ENCODE results near the gene BBX.

Gene BBX

DNA sequence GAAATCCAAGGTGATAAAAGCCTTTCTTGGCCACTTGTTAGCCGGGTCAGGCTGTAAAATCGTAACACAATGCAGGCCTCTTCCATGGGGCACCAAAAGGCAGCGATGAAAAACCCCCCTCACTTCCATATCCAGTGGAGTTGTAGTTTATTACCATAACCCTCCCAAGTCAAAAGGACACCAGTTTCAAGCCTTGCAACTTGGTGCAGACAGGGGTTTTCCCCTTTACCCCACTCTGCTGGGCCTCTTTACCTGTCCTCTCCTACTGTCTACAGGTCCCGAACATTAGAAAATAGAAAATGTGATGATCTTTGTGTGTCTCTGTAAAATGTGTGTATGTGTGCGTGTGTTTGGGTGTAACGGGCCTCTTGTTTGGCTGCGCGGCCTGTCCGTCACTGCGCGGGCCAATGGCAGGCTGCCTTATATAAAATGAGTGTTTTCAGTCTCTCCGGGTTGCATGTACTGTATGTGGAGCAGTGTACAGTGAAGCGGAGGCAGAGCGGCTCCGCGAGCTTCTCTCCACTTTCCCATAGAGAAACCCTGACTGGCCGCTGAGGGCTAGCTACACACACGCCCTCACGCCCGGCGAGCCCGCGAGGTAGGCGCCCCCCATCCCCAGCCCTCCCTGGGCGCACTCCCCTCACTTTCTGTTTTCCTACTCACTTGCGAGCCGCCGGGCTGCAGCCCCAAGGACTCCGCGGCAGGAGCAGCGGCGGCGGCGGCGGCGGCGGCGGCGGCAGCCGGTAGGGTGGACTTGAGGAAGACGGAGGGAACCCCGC lies at the start of gene BBX:
BBX (plus strand) TSS at position 453 of the 779 bp plus-strand sequence. CDS start 187,499 bp downstream, outside the sequence.
- DNase-seq (ENCODE audit: low read depth) = peak; percentile 92

DNA sequence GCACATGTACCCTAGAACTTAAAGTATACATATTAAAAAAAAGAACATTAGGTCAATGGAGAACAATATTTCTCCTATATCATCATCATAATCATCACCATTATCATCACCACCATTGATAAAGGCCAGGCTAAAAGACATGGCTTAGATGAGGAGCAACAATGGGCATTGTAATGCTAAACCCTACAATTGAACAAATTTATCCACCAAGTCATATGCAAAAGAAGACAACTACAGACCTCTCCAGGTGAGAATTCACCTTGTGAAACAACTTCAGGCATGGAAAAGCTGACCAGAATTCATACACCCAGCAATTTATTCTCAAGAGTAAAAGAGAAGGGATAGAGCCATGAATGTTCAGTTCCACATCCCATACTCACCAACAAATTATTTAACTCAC lies 46.3 kb upstream of the BBX start:
- DNase-seq (ENCODE audit: low read depth) = no peak

DNA sequence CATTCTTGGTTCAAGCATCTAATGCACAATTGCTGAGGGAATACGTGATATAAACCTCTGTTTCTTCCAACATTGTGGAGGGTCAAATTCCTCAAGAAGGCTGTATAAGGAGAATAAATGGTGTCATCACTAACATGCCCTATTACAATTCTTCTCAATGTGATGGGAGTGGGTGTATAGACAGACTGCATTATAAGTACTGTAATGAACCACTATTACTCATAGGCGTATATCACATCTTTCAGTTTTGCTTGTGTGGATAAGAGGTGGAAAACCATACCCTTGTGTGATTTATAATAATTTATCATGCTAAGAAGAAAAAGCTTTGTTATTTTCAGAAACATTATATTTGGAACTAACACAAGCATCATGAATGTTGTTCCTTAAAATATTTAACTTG lies 35.3 kb upstream of the BBX start:
- DNase-seq (ENCODE audit: low read depth) = no peak

DNA sequence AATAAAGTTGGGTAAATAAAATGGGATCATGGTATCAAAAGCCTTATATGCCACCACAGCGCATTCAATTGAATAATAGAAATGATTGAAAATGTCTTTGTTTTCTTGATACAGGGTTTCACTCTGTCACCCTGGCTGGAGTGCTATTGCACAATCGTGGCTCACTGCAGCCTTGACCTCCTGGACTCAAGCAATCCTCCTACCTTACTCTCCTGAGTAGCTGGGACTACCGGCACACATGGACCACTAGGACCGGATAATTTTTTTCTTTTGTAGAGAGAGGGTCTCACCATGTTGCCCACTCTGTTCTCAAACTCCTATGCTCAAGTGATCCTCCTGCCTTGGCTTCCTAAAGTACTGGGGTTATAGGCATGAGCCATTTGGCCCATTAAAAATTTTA lies 33.8 kb upstream of the BBX start:
- DNase-seq (ENCODE audit: low read depth) = no peak

DNA sequence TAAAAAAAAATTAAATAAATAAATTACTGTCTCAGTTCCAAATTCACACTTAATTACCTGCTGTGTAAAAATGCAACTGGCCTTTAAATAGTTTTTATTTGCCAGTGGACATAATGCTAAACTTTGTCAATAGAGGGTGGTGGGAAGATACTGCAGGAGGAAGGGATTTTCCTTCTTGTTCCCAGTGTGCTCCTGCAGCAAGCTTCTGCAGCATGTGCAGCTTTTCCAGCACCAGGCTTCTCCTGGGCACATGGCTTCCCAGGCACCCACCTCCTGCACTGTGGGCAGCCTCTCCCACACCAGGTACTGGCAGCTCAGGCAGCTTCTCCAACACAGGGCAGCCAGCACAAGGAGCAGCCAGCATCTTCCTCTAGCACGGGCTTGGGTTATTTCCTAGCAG lies 29.6 kb upstream of the BBX start:
- no peak for DNase-seq (ENCODE audit: low read depth)

DNA sequence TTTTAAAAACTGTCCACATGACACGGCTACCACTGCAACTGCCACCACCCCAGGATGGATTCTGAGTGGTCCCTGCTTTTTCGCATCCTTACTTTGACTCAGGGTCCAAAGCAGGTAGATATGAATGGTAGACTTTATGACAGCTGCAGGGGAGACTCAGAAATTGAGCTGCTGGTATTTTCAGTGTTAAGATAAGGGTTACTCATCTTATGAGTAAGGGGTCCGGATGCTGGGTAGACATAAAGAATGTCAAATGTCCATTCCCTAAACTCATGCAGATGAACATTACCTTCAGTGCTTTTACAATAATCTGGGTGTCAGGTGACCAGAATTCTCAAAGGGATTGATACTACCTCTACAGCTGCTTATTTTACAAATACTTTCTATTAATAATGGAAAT lies 25.9 kb upstream of the BBX start:
- DNase-seq (ENCODE audit: low read depth) = no peak

DNA sequence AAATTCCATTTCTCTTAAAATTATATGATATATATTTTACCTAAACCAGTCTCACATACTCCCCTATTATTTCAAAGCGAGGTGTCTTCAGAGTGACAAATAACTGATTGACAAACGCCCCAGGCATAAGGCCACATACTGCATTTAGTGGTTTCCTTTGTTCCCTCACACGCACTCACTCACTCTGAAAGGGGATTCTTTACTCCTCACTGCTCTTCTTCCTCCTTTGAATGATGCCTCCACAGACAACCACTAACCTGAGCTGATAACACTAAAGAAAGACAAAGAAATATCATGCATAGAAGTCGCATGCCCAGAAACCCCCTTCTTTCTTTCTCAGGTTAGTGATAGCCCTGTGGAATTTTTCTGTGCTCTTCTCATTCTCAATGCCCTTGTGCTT lies 24.1 kb upstream of the BBX start:
- no peak for DNase-seq (ENCODE audit: low read depth)

DNA sequence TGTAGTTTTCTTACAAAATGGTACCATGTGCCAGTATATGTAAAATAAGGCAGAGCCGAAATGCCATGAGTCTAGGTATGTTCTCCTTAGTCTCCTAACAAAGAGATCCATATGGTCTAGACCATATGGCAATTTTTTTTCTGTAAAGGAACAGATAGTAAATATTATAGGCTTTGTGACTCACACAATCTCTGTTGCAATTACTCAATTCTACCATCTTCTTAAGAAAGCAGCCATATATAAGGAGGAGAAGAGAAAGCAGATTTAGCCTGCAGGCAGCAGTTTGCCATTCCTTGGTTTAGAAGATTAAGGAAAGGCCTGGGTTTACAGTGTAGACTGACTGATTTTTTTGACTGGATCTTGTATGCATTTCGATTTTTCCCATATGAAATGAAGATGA lies 16.3 kb upstream of the BBX start:
- DNase-seq (ENCODE audit: low read depth) = no peak

DNA sequence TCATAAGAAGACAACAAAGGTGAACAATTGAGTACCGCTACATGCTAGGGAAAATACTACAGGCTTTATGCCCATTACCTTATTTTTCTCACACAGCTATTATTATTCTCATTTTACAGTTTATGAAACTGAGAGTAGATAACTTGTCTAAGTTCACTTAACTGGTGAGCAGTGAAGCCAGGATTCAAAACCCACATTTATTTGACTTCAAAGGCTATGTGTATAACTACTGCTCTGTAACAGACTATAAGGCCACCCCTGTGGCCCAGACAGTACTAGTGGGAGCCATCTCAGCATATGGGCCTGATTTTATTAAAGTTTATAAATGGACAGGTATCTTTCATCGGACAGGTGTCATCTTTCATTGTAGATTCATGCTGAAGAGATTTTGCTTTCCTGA lies 14.4 kb upstream of the BBX start:
- no peak for DNase-seq (ENCODE audit: low read depth)

DNA sequence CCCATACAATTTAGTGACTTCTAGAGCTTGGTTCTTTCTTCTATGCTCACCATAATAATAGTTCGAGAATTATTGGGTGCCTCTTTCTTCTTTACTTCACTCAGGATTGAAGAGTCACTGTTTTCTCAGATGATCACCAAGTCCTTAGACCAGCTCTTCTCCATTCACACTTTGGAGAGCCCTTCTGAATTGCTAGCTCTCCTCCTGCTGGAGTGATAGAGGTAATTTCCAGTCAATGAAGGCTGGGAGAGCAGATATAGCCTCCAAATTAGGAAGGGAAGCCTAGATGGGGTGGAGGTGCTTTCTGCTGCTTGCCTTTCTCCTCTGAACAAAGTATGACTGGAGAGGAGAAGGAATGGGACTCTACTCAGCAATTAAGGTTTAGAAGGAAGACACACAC lies 10.7 kb upstream of the BBX start:
- DNase-seq (ENCODE audit: low read depth) = no peak

DNA sequence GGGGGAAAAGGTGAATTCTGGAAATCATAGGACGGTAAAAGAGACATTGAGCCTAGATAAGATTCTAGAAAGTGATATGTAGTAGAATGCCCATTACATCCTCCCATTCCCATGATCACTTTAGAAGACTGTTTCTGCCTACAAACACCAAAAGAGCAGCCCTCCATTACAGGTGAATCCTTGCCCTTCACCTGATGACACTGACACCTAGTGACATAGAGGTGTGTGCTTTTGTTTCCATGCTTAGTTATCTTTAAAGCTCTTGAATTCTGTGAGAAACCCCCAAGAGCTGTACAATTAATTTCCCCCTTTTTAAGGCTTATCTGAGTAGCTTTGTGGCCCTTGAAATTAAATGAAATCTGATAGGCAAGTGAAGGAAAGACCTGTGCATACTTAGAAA lies 8.3 kb upstream of the BBX start:
- DNase-seq (ENCODE audit: low read depth) = no peak

DNA sequence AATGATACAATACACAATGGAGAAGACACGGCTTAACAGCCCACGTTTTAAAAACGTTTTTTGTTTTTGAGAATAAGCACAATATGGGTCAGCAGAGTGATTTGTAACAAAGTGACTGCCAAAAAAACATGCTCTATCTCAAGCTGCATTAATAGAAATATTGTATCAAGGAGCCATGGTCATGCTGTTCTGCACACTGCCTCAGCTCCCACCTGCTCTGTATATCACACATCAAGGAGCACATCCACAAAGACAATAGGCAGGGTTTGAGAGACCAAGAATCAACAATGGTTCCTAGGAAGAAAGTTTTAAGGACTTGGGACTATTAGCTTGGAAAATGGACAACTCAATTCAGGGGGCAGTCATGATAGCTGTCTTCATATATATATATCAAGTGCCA lies 6.3 kb upstream of the BBX start:
- DNase-seq (ENCODE audit: low read depth) = no peak

DNA sequence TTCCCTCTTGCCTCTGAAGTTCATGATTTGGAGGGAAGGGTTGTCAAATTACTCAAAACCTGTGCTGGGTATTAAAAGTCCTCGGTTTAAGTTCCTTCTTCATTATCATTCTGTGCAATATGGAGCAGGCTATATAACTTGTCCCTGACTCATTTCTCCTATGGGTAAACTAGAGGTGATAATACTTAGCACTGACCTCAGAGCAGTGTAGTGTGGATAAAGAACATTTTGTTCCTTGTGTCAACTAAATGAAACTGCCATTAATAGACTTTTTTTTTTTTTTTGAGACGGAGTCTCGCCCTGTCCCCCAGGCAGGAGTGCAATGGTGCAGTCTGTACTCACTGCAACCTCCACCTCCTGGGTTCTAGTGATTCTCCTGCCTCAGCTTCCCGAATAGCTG lies 2.2 kb upstream of the BBX start:
- no peak for DNase-seq (ENCODE audit: low read depth)

DNA sequence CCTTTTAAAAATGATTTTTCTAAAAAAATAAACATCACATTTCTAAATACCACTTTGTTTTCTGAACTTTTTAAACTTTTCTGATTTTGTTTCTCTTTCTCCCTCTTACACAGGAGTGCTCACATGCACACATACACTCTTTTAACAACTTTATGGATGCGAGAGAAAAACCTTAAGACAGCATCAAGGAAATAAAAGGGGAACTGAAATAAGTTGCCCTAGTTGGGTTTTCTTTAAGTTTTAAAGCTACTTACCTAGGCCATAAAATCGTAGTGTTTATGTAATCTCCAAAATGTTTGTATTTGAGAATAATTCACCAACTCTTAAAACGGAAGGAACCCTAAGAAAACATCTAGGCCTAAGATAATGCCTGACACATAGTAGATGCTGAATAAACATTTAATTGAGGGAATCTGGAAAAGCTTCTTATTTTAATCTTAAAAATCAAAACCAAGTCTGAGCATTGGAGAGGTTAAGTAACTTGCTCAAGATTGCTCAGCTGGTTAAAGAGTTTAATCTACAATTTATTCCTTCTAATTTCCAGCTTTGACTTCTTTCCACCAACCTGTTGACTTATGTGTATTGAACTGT lies 1.2 kb upstream of the BBX start:
- DNase-seq (ENCODE audit: low read depth) = no peak

DNA sequence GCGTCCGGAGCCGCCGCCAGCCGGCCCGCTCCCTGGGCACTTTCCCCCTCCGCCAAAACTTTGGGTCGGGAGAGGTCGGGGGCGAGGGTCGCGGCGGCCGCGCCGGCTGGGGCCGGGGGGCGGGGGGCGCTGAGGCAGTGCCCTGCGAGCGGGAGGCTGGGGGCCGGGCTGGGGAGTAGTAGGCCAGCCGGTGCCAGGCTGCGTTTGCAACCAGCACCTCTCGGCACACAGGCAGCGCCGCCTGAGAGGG lies 452 bp downstream of the BBX start:
- no peak for DNase-seq (ENCODE audit: low read depth)

DNA sequence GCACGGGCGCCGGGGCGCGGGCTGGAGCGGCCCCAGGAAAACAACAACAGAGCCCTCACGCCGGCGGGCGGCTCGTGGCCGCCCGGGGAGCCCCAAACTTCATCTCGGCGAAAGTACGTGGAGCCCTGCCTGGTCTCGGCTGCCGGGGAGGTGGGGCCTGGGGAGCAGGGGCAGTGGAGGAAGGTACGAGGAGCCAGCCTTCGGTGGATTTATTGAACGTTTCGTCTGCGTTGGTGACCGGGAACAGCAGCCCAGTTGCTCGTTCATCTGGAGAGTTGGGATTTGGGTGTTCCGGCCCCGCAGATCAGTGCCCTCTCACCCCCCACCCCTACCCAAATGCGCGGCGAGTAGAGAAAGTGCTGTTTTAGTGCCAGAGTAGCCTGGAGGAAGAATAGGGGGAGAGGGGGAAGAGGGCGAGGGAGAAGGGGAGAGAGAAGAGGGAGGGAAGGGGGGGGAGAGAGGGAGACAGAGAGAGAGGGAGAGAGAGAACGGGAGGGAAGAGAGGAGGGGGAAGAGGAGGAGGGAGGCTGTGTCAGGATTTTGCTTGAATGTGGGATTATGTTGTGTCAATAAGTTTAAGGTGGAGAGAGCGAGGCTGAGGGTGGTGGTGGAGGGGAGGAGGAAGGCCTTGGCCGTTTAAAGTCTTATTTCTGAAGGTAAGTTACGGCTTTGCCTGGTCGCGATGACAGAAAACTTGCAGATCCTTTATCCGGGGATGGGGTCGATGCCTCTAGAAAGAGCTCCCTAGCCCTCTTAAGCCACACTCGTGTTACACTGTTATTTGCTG lies 970 bp downstream of the BBX start:
- no peak for DNase-seq (ENCODE audit: low read depth)

DNA sequence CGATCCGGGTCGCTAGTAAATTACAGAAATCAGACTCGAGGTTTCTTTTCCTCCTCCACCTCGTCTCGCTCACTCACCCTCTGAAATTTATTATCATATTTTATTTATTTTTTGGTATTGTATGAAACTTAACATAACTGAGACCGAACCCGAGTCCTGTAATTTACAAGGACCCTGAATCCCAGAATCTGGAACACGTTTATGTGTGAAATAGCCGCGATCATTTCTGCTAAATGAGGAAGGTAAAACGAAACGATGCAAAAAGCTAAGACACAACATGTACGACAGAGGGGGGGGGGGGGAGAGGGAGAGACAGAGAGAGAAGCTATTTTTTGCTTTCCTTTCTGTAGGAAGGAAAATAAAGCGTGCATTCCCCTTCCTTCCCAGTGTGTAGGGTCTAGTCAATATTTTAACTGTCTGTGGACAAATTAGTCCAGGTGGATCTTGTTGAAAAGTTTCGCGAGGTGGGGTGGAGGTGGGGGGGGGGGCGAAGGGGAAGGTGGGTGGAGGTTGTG lies 1.6 kb downstream of the BBX start:
- DNase-seq (ENCODE audit: low read depth) = no peak

DNA sequence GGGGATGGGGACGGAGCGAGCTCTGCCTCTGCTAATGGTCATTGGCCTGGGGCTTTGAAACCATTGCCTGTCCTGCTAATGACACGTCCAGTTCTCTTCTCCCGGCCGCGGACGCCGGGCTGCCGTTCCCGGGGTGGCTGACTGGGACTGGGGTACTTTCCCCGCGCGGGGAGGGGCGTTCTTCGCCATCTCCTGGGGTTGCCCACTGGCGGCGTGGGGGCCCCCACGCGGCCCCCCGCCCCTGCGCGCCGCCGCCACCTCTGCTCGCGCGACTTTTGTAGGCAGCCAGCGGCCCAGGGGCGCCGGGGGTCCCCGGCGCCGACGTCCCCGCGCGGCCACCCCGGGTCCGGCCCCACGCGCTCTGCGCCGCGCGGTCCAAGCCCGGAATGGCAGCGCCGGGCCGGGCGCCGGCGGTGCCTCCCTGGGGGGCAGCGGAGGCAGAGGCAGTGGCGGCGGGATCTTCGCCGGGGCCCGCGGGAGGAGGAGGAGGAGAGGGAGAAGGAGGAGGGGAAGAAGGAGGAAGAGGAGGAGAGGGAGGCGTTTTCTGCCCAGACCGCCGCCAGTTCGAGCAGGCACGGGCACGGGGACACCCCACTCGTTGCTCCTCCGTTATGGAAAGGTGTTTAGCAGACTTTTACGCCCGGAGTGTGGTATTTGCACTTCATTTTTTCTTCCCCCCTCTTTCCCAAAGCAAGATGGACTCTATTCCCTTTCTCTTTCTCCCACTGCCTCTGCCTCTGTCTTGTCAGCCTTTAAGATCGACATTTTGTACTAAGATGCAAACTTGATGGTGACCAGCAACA lies 2.3 kb downstream of the BBX start:
- no peak for DNase-seq (ENCODE audit: low read depth)

DNA sequence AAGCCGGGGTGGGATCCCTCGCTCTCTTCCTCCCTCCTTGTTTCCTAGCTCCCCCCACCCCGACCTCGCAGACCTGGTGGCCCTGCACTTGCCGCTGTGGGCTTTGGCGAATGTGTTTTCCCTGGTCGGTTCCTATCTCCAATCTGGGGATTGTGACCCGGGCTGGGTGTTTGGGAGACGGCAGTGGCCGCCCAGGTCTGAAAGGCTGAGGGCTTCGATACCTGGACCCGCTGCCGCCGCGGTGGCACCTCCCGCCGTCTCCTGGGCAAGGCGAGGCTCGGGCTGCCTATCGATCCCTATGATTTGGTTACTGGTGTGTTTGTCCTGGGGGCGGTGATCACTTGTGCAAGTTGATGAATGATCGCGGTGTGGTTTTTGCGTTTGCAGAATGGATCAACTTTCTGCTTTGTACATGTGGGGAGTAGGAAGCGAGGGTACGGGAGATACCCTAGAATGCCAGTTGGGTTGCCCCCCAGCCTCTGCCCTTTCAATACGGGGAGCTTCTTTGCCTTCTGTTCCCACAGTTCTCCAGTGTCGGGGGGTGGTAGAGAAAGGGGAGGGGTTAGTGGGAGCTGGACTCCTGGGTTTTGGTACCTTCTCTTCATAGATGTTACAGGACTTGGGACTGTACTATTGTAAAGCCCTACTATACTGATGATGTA lies 3.0 kb downstream of the BBX start:
- DNase-seq (ENCODE audit: low read depth) = no peak

DNA sequence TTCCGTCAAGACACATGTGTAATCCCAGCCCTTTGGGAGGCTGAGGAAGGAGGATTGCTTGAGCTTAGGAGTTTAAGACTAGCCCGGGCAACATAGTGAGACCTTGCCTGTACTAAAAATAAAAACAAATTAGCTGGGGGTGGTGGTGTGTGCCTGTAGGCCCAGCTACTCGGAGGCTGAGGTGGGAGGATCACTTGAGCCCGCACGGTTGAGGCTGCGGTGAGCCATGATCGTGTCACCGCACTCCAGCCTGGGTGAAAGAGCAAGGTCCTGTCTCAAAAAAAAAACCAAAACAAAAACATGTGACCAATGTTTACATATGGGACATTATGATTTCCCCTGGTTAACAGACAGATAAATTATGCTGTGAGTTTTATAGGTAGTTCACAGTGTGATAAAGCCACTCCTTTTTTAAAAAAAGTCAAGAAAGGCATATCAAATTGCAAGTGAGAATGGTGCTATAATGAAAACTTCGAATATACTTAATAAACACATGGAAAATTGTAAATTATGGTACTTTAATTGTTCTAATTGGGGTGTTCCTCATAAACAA lies 9.2 kb downstream of the BBX start:
- no peak for DNase-seq (ENCODE audit: low read depth)

DNA sequence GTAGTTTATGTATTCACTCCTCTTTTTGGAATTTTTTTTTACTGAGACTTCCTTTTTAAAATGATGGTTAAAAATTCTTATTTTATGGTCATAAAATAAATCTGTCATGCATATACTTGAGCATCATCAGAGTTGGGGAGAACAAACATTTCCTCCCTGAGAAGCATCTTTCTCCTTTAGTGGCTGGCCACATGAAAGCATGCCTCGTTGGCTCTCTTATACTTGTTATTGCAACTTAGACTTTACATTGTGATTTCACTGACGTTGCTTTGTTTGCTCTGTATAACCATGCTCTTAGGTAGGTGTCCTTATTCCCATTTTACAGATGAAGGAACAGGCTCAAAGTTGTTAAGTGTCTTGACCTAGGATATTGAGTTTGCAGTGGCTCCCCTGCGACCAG lies 18.1 kb downstream of the BBX start:
- no peak for DNase-seq (ENCODE audit: low read depth)

DNA sequence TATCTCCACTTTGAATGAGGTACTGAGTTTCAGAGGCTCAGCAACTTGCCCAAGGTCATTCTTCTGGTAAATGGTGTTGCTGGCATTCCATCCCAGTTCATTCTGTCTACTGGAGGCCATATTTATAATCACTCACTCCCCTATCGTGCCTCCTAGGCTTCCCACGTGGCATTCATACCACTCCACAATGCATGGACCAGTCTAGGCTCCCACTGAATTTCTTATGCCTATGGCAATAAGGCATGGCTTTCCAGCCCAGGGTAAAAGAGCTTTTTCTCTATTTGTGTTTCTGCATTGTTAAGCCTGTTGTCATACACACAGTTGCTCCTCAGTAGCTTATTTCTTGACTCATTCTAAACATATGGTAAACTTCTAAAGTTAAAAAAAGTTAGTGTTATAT lies 19.9 kb downstream of the BBX start:
- DNase-seq (ENCODE audit: low read depth) = no peak
